BLaER1 (cell line): ENCODE results near the gene MRPS30.

ENCODE experiments used
- H3K27ac ChIP-seq: shearing (Covaris generic); formaldehyde crosslinking; 2 replicates; pipeline ENCODE4 v1.8.1; 2022
- H3K27me3 ChIP-seq: shearing (Covaris generic); formaldehyde crosslinking; 2 replicates; pipeline ENCODE4 v1.8.1; 2022
- H3K36me3 ChIP-seq: shearing (Covaris generic); formaldehyde crosslinking; 2 replicates; pipeline ENCODE4 v1.8.1; 2022
- H3K4me1 ChIP-seq: shearing (Covaris generic); formaldehyde crosslinking; 2 replicates; pipeline ENCODE4 v1.8.1; 2022
- H3K4me2 ChIP-seq: shearing (Covaris generic); formaldehyde crosslinking; 2 replicates; pipeline ENCODE4 v1.8.1; 2022
- H3K4me3 ChIP-seq: shearing (Covaris generic); formaldehyde crosslinking; 2 replicates; pipeline ENCODE4 v1.8.1; 2022
- H3K9ac ChIP-seq: shearing (Covaris generic); formaldehyde crosslinking; 2 replicates; pipeline ENCODE4 v1.8.1; 2022
- H3K9me3 ChIP-seq: shearing (Covaris generic); formaldehyde crosslinking; 2 replicates; pipeline ENCODE4 v1.8.1; 2022
- H4K20me1 ChIP-seq: shearing (Covaris generic); formaldehyde crosslinking; 2 replicates; pipeline ENCODE4 v1.8.1; 2022
- Cebpa-rat ChIP-seq: shearing (Covaris generic); IDR thresholded peaks from 2 replicates; pipeline ENCODE4 v1.8.1; 2022

MRPS30 gene

DNA sequence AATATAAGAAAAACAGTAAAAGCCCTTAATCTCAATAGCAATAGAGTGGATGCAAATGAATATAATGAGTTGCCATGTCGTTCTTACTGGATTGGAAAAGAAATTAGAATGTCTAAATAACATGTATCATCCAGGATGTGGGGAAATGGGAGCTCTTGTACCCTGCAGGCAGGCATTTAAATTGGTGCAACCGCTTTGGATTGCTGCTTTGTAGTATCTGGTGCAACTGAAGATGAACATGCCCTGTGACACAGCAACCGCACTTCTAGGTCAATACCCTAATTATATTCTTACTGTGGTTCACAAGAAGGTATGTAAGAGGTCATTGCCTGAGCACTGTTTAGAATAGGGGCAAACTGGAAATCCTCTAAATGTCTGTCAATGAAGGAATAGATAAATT is 18.9 kb downstream of the MRPS30 start:
- Histone ChIP-seq H3K4me2 (no peak overlapping the region), H3K27ac (no peak overlapping the region), H3K4me3 (no peak overlapping the region), H3K27me3 (no peaks in the 10 kb centered on the region), H3K9ac (no peak overlapping the region), H3K9me3 (no peaks in the 10 kb centered on the region), H3K4me1 (peaks cover 11% of the 10 kb centered on the region; the same call in 1 of the 2 replicates), H3K36me3 (peaks cover 15% of the 10 kb centered on the region; the same call in 1 of the 2 replicates), H4K20me1 (no peaks in the 10 kb centered on the region)
- TF ChIP-seq Cebpa-rat = no peak

DNA sequence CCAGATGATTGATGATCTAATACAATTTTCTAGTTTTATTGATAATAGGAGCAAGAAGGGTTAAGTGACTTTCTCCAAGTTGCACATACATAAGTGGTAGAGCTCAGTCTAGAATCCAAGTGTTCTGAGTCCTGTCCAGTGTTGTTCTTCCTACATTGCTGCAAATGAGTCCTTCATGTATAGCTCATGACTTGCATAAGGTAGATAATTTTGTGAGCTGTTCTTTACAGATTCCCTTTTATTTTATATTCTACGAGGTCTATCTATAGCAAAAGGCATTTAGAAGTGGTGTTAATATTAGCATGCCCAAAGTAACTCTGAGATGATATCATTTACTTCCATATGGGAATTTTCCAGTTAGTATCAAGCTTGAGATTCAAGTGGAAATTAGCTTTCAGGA is 20.0 kb downstream of the MRPS30 start:
- no peaks in the 10 kb centered on the region for H4K20me1 ChIP-seq
- peaks cover 11% of the 10 kb centered on the region; the same call in 1 of the 2 replicates for H3K4me1 ChIP-seq
- H3K9ac ChIP-seq = no peak overlapping the region
- H3K4me3 ChIP-seq = no peak overlapping the region
- H3K27me3 ChIP-seq = no peaks in the 10 kb centered on the region
- no peak overlapping the region for H3K4me2 ChIP-seq
- H3K27ac ChIP-seq = no peak overlapping the region
- H3K36me3 ChIP-seq = peaks cover 15% of the 10 kb centered on the region; the same call in 1 of the 2 replicates
- no peak for TF ChIP-seq Cebpa-rat
- no peaks in the 10 kb centered on the region for H3K9me3 ChIP-seq

DNA sequence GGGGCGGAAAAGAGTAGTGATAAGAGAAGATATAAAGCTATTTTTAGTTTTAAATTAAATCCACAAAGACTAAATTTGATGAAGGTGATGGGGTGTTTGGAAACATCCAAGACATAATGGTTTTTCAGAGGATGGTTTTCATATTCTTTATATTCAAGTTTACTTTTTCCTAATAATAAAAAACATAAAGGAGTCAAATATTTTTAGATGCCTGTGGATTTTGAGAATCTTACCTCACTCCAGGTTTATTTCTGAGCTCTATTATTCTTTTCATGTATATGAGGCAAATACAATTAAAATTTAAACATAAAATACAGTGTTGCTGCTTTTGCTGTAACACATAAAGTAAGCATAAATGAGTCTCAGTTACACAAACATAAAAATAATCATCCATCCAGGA is 22.2 kb downstream of the MRPS30 start:
- Histone ChIP-seq H3K27me3 (no peaks in the 10 kb centered on the region), H3K27ac (no peak overlapping the region), H3K4me3 (no peak overlapping the region), H3K4me1 (peaks cover 11% of the 10 kb centered on the region; the same call in 1 of the 2 replicates), H3K9me3 (no peaks in the 10 kb centered on the region), H3K4me2 (no peak overlapping the region), H4K20me1 (no peaks in the 10 kb centered on the region), H3K36me3 (peaks cover 7% of the 10 kb centered on the region; the same call in 1 of the 2 replicates), H3K9ac (no peak overlapping the region)
- no peak for TF ChIP-seq Cebpa-rat

DNA sequence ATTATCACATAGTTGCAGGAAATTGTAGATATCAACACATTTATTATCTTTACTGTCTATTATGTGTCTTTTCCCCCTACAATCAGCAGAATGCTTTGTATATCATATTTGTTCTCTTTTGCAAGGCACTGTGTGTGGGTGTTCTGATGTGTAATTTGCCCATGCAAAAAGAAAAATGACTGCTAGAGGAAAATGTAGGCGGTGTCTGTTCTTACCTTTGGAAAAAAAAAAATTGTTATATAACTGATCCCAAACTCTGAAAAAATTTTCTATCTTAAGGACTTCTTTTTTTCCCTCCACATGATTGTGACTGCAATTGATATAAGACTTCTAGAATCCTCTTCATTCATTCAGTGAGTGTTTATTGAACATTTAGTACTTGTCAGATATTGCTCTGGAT is 24.5 kb downstream of the MRPS30 start:
- no peaks in the 10 kb centered on the region for H3K36me3 ChIP-seq

DNA sequence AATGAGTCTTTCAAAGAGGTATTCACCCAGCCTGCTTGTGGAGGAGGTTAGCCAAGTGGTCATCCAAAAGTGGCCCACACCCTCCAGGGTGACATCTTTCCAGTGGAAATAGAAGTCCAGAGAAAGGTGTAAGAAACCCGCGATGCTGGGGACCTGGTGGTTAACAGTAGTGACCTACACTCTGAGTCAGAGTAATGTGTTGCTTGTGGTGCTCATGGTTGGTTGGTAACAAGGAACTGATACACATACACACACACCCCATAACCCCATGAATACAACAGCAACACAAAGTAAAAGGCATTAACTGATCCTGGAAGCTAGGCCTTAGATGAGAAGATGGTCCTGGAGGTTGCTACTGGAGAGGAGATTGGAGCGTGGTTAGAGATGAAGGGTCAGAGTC is 26.9 kb downstream of the MRPS30 start:
- Histone ChIP-seq H3K4me3 (no peak overlapping the region), H3K27ac (no peak overlapping the region), H3K4me2 (no peak overlapping the region), H3K27me3 (no peaks in the 10 kb centered on the region), H4K20me1 (no peaks in the 10 kb centered on the region), H3K9ac (no peak overlapping the region), H3K9me3 (peaks cover 23% of the 10 kb centered on the region), H3K4me1 (no peaks in the 10 kb centered on the region), H3K36me3 (peaks cover 11% of the 10 kb centered on the region)
- TF ChIP-seq Cebpa-rat = no peak

More for the DNA sequence above, 24.5 kb downstream of the MRPS30 start:
- Histone ChIP-seq H3K4me3 (no peak overlapping the region), H4K20me1 (no peaks in the 10 kb centered on the region), H3K9me3 (peaks cover 4% of the 10 kb centered on the region), H3K4me1 (no peaks in the 10 kb centered on the region), H3K9ac (no peak overlapping the region), H3K27ac (no peak overlapping the region), H3K27me3 (no peaks in the 10 kb centered on the region), H3K4me2 (no peak overlapping the region)
- TF ChIP-seq Cebpa-rat = no peak

DNA sequence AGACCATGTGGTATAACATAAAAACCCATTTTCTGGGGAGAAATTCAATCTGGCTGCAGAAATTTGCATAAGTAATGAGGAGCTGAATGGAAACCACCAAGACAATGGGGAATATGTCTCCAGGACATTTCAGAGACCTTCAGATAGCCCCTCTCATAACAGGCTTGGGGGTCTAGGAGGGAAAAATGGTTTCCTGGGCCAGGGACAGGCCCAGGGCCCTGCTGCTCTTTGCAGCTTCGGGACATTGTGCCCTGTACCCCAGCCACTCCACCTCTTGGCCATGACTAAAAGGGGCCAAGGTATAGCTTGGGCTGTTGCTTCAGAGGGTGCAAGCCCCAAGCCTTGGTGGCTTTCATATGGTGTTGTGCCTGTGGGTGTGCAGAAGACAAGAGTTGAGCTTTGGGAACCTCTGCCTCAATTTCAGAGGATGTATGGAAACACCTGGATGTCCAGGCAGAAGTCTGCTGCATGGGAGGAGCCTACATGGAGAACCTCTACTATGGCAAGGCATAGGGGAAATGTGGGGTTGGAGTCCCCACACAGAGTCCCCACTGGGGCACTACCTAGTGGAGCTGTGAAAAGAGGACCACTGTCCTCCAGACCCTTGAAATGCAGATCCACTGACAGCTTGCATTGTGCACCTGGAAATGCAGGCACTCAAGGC is 30.4 kb downstream of the MRPS30 start:
- Histone ChIP-seq H3K9me3 (peaks cover 23% of the 10 kb centered on the region), H3K4me3 (no peak overlapping the region; the same call in 1 of the 2 replicates), H3K4me2 (no peak overlapping the region), H3K27ac (no peak overlapping the region), H3K27me3 (no peaks in the 10 kb centered on the region), H4K20me1 (no peaks in the 10 kb centered on the region), H3K4me1 (no peaks in the 10 kb centered on the region), H3K36me3 (peaks cover 11% of the 10 kb centered on the region), H3K9ac (no peak overlapping the region)
- TF ChIP-seq Cebpa-rat = no peak

DNA sequence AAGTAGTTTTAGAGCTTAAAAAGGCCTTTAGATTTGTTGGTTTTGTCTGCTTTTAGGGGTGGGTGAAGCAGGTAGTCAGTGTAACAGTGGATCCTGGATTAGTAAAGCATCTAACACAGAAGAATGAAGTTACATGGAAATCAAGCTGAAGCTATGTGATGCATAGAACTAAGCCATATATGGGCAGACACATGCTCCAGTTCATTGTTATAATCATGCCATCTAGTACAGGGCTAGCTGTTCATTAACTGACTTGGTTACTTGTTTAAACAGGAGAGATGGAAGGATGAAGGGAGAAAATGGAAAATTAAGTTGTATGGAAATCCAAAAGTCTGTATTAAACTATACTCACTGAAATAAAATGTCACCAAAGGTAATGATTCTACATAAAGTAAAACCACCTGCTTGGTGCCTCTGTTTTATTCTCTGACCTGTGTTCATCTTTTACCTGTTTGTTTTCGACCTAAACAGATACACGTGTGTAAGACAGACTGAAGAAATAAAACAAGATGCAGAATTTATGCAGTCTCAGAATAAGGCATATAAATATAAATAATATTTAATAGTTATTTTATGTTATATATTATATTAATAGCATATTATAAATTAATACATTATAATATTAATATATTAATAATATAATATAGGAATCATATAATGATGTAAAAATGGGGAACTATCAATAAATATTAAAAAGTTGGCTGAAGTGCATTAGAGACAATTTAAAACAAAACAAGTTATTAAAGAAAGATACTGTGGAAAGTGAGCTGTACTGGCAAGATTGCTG is 33.9 kb downstream of the MRPS30 start:
- peaks cover 8% of the 10 kb centered on the region for H3K4me1 ChIP-seq
- no peak overlapping the region for H3K4me2 ChIP-seq
- no peaks in the 10 kb centered on the region for H4K20me1 ChIP-seq
- H3K9me3 ChIP-seq = peaks cover 23% of the 10 kb centered on the region
- H3K9ac ChIP-seq = no peak overlapping the region
- H3K27ac ChIP-seq = no peak overlapping the region
- TF ChIP-seq Cebpa-rat = no peak
- no peaks in the 10 kb centered on the region for H3K27me3 ChIP-seq
- H3K4me3 ChIP-seq = no peak overlapping the region
- H3K36me3 ChIP-seq = peaks cover 11% of the 10 kb centered on the region

DNA sequence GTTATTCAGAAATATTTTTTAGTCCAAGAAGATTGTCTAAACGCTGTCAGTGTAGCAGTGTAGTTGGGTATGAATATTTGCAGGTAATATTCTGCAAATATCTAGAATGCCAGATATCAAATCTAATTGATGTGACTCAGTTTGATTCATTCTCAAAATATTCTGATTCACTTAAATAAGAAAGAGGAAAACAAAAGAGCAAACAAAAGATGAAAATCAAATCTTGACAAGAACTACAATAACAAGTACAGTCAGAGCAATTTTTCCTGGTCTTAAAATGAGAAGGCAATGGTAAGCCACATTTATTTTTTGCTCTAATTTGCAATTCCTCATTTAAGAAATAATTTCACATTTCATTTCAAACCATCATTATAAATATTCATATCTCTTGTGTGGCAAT is 36.0 kb downstream of the MRPS30 start:
- Histone ChIP-seq H3K4me3 (no peak overlapping the region), H3K9ac (no peak overlapping the region), H3K9me3 (peaks cover 4% of the 10 kb centered on the region), H3K36me3 (no peaks in the 10 kb centered on the region), H3K27me3 (no peaks in the 10 kb centered on the region), H3K4me2 (no peak overlapping the region), H3K4me1 (peaks cover 8% of the 10 kb centered on the region), H4K20me1 (no peaks in the 10 kb centered on the region), H3K27ac (no peak overlapping the region)
- no peak for TF ChIP-seq Cebpa-rat

DNA sequence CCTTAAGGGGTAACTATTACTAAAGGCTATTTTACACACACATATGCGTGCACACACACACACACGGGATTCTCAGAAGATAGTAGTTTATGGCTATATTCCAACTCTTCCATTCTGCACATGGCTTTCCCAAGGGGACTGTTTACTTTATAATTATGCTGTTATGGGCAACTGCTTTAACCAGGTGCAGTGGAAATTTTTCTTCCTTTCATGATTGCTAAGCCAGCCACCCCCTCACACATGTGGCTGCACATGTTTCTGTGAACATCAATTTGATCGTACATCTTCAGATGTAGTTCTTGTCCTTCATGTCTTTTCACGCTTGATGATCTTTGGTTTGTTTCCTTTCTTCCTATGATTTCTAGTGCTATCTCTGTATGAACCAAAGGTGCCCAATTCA is 37.0 kb downstream of the MRPS30 start:
- no peak overlapping the region for H3K4me3 ChIP-seq
- H3K9ac ChIP-seq = no peak overlapping the region
- H3K27me3 ChIP-seq = no peaks in the 10 kb centered on the region
- no peaks in the 10 kb centered on the region for H4K20me1 ChIP-seq
- no peak for TF ChIP-seq Cebpa-rat
- H3K4me1 ChIP-seq = peaks cover 8% of the 10 kb centered on the region
- no peak overlapping the region for H3K27ac ChIP-seq
- H3K9me3 ChIP-seq = no peaks in the 10 kb centered on the region
- H3K36me3 ChIP-seq = no peaks in the 10 kb centered on the region
- H3K4me2 ChIP-seq = peak overlapping the region; percentile 2; the same call in 1 of the 2 replicates

DNA sequence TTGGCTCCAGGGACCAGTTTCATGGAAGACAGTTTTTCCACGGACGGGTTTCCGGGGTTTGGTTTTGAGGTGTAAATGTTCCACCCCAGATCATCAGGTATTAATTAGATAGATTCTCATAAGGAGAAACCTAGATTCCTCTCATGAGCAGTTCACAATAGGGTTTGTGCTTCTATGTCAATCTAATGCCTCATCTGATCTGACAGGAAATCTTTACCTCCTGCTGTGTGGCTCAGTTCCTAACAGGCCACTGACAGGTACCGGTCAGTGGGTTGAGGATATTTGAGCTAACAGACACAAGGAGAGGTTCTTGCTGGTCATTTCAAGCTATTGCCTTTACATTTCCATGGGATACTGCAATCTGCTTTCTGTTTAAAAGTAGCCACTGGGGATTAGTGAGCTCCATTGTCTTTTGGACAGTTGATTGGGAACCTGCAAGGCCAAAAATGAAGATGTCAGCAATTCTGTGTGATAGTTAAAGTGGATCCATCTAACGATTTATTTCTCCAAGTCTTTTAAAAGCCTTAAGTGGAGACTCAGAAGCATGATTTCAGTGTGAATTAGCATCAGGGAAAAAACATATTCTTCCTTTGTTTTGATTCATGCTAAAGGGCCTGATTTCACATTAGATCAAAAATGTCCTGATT is 38.6 kb downstream of the MRPS30 start:
- TF ChIP-seq Cebpa-rat = no peak
- Histone ChIP-seq H3K4me2 (no peak overlapping the region), H3K4me1 (peaks cover 8% of the 10 kb centered on the region)

More for the DNA sequence above, 38.6 kb downstream of the MRPS30 start:
- no peak overlapping the region for H3K27ac ChIP-seq
- H4K20me1 ChIP-seq = no peaks in the 10 kb centered on the region
- H3K27me3 ChIP-seq = no peaks in the 10 kb centered on the region
- no peak overlapping the region for H3K4me3 ChIP-seq
- no peaks in the 10 kb centered on the region for H3K36me3 ChIP-seq
- H3K9ac ChIP-seq = no peak overlapping the region
- no peaks in the 10 kb centered on the region for H3K9me3 ChIP-seq
